GM19452 (cell line): Measurements from ENCODE around the gene CYTH1.

Source experiments
- ATAC-seq: cut with Tn5 transposase; IDR thresholded peaks from one replicate; pipeline ENCODE4 v1.9.1; 2021; ENCODE audit not compliant: unreplicated experiment

CYTH1 gene

GRCh38 chr17:78737332-78737731 lies 44.7 kb downstream of the CYTH1 start:
- no peak for ATAC-seq

DNA sequence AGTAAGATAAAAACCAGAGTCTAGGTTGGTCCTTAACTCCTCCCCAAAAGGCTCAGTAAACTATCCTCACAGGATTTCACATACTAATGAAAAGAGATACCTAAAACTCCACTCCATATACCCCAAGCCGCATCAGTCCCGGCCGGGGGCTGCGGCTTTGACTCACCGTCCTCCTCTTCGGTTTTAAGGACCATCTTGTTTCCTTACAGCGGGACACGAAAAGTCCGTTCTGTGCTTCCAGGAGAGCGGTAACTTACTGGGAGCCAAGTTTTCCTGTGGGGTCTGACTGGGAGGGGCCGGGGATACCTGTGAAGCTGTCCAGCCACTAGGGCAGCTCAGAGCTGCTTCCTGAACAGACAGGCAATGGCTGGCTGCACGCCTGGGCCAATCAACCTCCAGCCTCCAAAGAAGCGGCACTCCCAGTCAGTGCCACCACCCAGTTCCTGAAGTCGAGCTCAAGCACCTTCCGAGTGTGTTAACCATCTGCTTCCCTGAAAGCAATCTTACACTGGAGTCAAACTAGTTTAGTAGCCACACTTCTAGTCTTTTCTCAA lies 45.5 kb downstream of the CYTH1 start:
- ATAC-seq = no peak

GRCh38 chr17:78735832-78736525 lies 46.1 kb downstream of the CYTH1 start:
- no peak for ATAC-seq

GRCh38 chr17:78734793-78735641 lies 47.1 kb downstream of the CYTH1 start:
- ATAC-seq = no peak

GRCh38 chr17:78732354-78732753 lies 49.7 kb downstream of the CYTH1 start:
- ATAC-seq = no peak

- no peak for ATAC-seq
Measured at GRCh38 chr17:78731904-78732303, 50.2 kb downstream of the CYTH1 start.

DNA sequence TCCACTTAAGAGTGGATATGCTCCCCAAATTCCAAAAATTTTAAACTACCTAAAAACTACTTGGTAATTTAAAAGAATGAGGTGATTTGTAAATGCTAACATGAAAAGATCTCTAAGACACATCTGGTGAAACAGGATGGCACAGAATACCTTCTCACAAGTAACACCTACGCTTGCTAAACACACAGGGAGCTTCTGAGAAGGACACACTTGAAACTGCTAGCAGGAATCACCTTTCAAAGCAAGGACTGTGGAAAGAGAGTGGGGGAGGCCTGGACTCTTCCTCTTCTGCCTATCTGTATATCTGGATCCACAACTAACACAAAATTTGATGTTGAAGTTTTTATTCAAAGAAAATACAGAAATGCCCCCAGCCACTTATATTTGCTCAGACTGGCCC lies 52.4 kb downstream of the CYTH1 start:
- no peak for ATAC-seq

- no peak for ATAC-seq
Measured at GRCh38 chr17:78728495-78728894, 53.6 kb downstream of the CYTH1 start.

DNA sequence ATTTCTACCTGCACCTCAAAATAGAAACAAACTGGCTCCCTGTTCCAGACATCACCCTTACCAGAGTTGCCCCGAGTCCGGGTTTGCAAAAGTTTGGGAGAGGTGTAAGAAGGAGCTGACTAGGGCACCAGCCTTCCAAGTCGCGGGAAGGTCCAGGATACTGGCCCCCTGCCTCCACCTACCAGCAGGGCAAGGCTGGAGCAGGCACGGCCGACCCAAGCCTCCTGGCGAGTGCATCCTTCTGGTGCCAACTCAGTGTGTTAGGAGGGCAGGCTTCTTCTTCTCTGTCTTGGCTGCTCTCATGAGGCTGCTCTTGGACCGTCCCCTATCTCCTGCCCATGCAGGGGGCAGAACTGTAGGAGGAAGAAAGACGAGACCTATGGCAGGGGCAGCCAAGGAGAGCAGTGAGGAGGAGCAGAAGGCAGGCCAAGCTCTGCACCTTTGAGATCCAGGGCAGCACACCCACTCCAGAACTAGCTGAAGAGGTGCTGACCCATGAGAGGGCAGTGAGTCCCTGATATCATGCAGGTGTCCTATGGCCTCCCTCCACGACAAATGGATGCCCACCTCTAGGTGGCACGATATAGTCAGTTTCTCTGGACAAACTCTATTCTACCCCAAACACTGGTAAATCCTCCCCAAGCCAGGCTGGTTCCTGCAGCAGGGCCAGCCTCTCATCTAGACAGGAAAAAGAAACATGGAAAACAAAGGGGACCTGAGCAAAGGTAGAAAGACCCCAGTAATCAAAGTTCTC lies 54.4 kb downstream of the CYTH1 start:
- no peak for ATAC-seq

DNA sequence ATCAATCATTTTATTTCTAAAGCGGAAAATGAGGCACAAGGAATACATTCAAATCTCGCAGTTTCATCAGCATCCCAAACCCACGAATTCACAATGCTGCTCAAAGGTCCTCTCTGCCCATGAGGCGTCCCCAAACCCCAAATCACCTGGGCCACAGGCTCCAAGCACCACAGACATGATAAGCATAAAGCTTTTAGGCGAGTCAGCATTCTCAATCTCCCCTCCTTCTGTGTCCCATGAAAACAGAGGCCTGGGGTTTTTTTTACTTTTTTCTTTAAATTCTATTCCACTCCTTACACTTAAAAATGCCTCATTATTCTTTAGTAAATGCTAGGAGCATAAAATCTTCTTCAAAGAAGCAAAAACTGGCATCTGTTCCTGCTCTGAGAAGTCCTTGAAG lies 55.0 kb downstream of the CYTH1 start:
- ATAC-seq = no peak

- no peak for ATAC-seq
Measured at GRCh38 chr17:78726513-78726912, 55.6 kb downstream of the CYTH1 start.

GRCh38 chr17:78725448-78726021 lies 56.5 kb downstream of the CYTH1 start:
- no peak for ATAC-seq

- no peak for ATAC-seq
Measured at GRCh38 chr17:78724999-78725398, 57.1 kb downstream of the CYTH1 start.

GRCh38 chr17:78724544-78724943 lies 57.5 kb downstream of the CYTH1 start:
- no peak for ATAC-seq

- ATAC-seq = no peak
Measured at GRCh38 chr17:78723957-78724356, 58.1 kb downstream of the CYTH1 start.

DNA sequence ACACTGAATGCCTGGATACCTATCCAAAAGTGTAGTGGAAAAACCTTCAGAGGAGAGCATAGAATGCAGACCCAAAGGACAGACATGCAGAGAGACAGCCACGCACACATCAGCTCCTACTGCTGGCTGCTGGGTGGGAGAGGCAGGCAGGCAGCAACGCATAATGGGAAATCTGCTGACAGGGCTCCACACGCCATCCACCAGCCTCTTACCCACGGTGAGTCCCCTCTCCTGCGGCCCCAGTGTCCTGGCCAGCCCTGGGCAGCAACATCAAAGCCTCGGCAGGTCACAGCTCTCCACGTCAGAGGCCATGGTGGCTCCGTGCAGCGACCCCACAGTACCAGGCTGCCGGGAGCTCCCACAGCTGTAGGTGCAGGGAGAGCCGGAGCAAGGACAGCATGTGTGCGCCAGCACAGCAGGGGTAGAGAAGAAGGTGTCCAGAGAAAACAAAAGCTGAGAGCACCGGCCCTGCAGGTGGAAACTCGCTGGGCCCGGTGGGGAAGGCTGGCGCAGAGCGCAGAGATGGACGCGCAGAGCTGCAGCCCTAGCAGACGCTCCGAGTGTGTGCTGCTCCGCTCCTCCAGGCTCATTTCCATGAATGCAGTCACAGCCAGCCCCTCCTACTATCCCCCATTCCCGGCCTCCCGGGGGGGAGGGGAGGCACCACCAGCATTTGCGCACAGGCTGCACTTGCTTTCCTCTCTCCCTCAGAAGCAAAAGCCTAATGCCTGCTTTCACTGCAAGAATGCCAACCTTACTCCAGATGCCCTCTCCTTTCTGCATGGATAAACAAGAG lies 58.9 kb downstream of the CYTH1 start:
- no peak for ATAC-seq

DNA sequence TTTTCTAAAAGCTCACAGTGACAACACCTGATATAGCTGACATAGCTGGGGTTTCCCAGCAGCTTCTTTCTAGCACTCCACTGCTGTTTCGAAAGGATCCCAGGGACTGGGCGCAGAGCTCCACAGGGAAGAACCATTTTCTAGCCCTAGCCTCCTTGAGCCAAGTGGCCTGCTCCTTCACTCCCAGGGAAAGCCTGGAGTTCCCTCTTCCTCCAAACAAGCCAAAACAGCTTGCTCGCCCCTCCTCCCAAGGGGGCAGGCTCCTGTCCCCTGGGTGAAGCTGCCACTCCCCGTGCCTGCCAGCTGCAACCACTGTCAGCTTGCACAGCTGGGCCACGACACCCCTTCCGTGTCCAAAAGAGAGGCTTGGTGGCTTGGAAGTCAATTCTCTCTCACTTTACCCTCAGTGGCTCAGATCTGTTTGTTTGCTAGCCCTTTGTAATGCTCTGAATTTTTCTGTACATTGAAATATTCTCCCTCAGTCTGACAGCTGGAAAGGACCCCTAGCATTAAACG lies 59.8 kb downstream of the CYTH1 start:
- no peak for ATAC-seq

DNA sequence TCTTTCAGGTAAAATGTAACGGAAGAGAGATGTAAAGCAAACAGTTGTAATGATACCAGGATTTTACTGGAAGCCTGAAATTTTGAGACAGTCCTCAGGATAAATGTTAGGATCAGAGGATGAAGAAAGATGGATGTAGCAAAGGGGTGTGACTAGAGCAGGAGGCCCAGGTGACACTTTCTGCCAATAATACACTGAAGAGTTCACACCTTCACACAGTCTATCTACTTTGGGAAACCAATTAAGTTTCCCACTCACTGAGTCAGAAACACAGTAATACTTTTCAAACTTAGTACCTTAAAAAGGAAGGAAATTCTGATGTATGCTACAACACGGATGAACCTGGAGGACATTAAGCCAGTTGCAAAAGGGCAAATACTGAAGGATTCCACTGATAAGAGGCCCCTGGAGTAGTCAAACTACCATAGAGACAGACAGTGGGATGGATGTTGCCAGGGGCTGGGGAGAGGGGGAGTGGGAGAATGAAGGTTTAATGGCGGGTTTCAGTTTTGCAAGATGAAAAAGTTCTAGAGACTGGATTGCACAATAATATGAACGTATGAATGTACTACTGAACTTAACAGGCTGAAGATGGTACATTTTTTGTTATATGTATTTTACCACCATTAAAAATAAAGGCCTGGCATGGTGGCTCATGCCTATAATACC lies 62.3 kb downstream of the CYTH1 start:
- ATAC-seq = no peak

GRCh38 chr17:78718575-78719208 lies 63.4 kb downstream of the CYTH1 start:
- no peak for ATAC-seq
